Osteocyte (in vitro differentiated cells): ENCODE data around the gene UBL4A. TPM values are rescaled to one million over a fixed set of nuclear protein-coding genes. Genes with fewer than 3 reads are reported as not detected.
A peak's percentile ranks its signal among the peaks of the same experiment; 100 is the strongest.

Experiments used
- DNase-seq: peaks from one replicate; pipeline ENCODE4 v3.0.0; 2021; ENCODE audit warnings: mixed read lengths; ENCODE audit not compliant: unreplicated experiment; ENCODE audit errors: extremely low spot score
- H3K27ac Mint-ChIP-seq: one replicate; pipeline ENCODE4 v1.8.0; 2021; ENCODE audit warnings: mild to moderate bottlenecking, mixed read lengths; ENCODE audit not compliant: unreplicated experiment
- H3K27me3 Mint-ChIP-seq: one replicate; pipeline ENCODE4 v1.8.0; 2021; ENCODE audit warnings: mixed read lengths; ENCODE audit not compliant: unreplicated experiment
- H3K36me3 Mint-ChIP-seq: one replicate; pipeline ENCODE4 v1.8.0; 2021; ENCODE audit warnings: mixed read lengths; ENCODE audit not compliant: unreplicated experiment
- H3K4me1 Mint-ChIP-seq: one replicate; pipeline ENCODE4 v1.8.0; 2021; ENCODE audit warnings: mixed read lengths; ENCODE audit not compliant: unreplicated experiment
- H3K4me3 Mint-ChIP-seq: one replicate; pipeline ENCODE4 v1.8.0; 2021; ENCODE audit warnings: mild to moderate bottlenecking, moderate library complexity, mixed read lengths; ENCODE audit not compliant: unreplicated experiment
- H3K9me3 Mint-ChIP-seq: one replicate; pipeline ENCODE4 v1.8.0; 2021; ENCODE audit warnings: mixed read lengths; ENCODE audit not compliant: unreplicated experiment
- CTCF ChIP-seq: fragments of 200-600 bp; sonication (generic); IDR thresholded peaks from 2 replicates; pipeline ENCODE4 v1.5.0; 2021; ENCODE audit warnings: antibody characterized with exemption, mild to moderate bottlenecking, moderate library complexity
- total RNA-seq: library from RNA; stranded (reverse); gene quantifications from 2 replicates; pipeline ENCODE4 v1.2.1, GENCODE V29; 2021

UBL4A gene
- total RNA-seq, 1 donor from 2014 or later = 17.4 TPM

GRCh38 chrX:154495472-154495922 is 9.1 kb upstream of the UBL4A start:
- no peak overlapping the region for H3K27ac Mint-ChIP-seq
- DNase-seq = no peak
- no peaks in the 10 kb centered on the region for H3K27me3 Mint-ChIP-seq
- no peak for TF ChIP-seq CTCF
- no peak overlapping the region for H3K4me3 Mint-ChIP-seq
- H3K36me3 Mint-ChIP-seq = no peaks in the 10 kb centered on the region
- peaks cover 7% of the 10 kb centered on the region for H3K4me1 Mint-ChIP-seq
- no peaks in the 10 kb centered on the region for H3K9me3 Mint-ChIP-seq

- TF ChIP-seq CTCF = no peak
- Mint-ChIP-seq H3K4me1 (peaks cover 9% of the 10 kb centered on the region), H3K36me3 (no peaks in the 10 kb centered on the region), H3K27me3 (no peaks in the 10 kb centered on the region), H3K9me3 (no peaks in the 10 kb centered on the region), H3K4me3 (no peak overlapping the region), H3K27ac (no peak overlapping the region)
- no peak for DNase-seq
Measured at GRCh38 chrX:154494715-154495114, 8.3 kb upstream of the UBL4A start.

- DNase-seq = peak; percentile 97
- Mint-ChIP-seq H3K27me3 (no peaks in the 10 kb centered on the region), H3K9me3 (no peaks in the 10 kb centered on the region), H3K36me3 (no peaks in the 10 kb centered on the region), H3K4me3 (peak within 1 kb of the TSS; percentile 86), H3K27ac (peak within 1 kb of the TSS; percentile 93), H3K4me1 (peaks cover 17% of the 10 kb centered on the region)
- TF ChIP-seq CTCF = no peak
Measured at GRCh38 chrX:154490414-154491083, 4.1 kb upstream of the UBL4A start, which contains the start of gene SLC10A3. TSS of gene SLC10A3 (minus strand) at chrX:154490629. CDS start at chrX:154488940, 1,689 bp downstream.

GRCh38 chrX:154490021-154490413 is 3.6 kb upstream of the UBL4A start:
- H3K27ac Mint-ChIP-seq = peak overlapping the region; percentile 63
- DNase-seq = no peak
- TF ChIP-seq CTCF = no peak
- H3K9me3 Mint-ChIP-seq = no peaks in the 10 kb centered on the region
- no peaks in the 10 kb centered on the region for H3K27me3 Mint-ChIP-seq
- H3K4me3 Mint-ChIP-seq = peak overlapping the region; percentile 78
- no peaks in the 10 kb centered on the region for H3K36me3 Mint-ChIP-seq
- H3K4me1 Mint-ChIP-seq = peaks cover 17% of the 10 kb centered on the region

GRCh38 chrX:154489182-154489581 is 2.8 kb upstream of the UBL4A start:
- TF ChIP-seq CTCF = no peak
- Mint-ChIP-seq H3K36me3 (no peaks in the 10 kb centered on the region), H3K9me3 (no peaks in the 10 kb centered on the region), H3K27me3 (no peaks in the 10 kb centered on the region), H3K4me3 (peak overlapping the region; percentile 78), H3K4me1 (peaks cover 17% of the 10 kb centered on the region), H3K27ac (no peak overlapping the region)
- no peak for DNase-seq
